ENCODE measurements around the gene SLC2A1. TPM values are rescaled to one million over a fixed set of nuclear protein-coding genes. Genes with fewer than 3 reads are reported as not detected.
A peak's percentile ranks its signal among the peaks of the same experiment; 100 is the strongest.

The SLC2A1 gene
- total RNA-seq, 1 donor from 2014 or later: 32.7 TPM

DNA sequence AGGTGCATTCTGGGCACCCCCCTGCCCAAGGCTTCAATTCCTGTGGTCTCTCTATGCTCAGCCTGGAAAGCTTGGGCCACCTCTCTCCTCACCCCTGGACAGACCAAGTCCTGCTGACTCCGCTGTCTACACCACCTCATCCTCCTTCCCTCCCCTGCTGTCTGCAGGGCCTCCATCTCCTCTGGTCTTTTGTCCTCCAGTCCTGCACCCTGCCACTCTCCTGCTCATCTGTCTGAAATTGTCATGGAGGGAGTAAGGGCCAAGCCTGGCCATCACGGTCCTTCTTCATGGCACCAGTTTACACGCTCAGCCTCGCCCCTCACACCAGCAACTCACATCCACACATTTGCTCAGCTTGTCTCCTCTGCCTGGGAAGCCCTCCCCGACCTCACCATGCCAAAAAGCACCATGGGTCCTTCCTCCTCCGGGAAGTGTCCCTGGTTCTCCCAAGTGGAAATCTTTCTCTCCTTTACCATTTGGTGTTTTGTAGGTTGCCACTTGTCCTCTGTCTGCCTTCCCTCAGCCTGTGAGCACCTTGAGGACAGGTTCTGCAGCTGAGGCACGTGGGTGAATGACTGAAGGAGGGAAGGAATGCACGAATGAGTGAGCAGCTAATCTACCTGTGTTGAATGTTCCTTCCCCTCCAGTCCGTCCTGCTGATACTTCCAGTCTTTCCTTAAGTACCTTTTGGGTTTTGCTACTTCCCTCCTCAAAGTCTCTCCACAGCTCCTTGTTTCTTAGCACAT is 2.1 kb upstream of the SLC2A1 start:
- no peak for DNase-seq (ENCODE audit: low read depth in 2 of 2)

DNA sequence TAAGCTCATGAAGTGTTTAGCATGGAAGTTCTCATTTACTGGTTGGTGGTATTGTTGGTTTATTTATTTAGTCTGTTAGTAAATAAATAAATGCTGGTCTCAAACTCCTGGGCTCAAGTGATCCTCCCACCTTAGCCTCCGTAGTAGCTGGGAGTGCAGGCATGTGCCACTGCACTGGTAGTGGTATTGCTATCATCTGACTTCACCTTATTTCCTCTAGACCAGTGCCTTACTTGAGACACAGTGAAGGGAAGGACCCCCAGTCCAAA is 1.4 kb upstream of the SLC2A1 start:
- DNase-seq (ENCODE audit: low read depth in 2 of 2): no peak

DNA sequence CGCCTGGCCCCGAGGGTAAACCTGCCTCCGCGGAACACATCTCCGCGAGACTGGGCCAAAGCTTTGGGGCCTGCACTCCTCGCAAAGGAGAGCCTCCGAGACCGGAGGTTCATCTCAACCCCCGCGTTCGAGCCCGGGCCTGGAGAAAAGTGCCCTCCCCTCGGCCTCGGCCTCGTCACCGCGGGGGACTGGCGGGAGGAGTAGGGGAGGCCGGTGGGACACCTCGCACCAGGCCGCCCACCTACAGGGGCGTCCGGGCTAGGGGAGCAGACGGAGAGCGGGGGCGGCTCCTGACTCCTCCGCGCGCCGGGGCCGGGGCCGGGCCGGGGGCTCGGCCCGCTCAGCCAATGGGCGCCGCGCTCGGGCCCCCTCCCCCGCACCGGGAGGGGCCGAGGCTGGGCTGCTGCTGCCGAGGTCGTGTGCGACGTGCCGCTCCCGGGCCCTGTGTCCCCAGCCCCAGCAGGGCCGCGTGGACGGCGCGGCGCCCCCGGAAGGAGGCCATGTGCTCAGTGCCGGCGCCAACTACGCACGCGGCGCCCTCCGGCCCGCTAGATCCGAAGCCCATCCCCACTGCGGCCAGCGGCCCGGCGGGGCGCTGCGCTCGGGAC is 684 bp downstream of the SLC2A1 start:
- DNase-seq (ENCODE audit: low read depth in 2 of 2): peak; percentile 60 to 74

DNA sequence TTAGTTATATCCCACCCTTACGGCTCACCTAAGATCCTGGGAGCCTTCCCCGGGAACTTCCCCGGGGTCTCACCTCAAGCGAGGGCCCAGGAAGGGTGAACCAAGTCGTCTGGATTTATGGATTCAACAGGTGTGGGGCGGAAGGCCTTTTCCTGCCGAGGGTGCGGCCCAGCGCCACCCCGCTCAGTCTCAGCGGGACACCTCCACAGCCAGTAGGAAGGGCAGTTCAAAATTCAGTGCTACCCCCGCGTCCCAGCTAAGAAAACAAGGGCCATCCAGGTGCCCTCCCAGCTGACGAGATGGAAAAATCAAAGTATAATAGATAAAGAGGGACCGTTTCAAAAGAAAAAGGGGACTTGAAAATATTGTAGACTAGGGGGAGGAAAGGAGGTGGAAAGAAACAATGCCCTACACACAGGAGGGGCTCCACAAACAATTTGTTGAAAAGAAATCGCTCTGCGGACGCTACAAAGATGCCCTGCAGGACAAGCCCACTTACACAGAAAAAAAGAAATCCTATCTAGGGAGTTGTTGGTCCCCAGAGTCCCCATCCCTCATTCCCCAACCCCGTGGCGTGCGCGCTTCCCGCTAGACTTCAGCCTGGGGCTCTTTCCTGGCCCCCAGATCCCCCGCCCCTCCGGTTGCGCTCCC is 1.3 kb downstream of the SLC2A1 start:
- DNase-seq (ENCODE audit: low read depth in 2 of 2): no peak

DNA sequence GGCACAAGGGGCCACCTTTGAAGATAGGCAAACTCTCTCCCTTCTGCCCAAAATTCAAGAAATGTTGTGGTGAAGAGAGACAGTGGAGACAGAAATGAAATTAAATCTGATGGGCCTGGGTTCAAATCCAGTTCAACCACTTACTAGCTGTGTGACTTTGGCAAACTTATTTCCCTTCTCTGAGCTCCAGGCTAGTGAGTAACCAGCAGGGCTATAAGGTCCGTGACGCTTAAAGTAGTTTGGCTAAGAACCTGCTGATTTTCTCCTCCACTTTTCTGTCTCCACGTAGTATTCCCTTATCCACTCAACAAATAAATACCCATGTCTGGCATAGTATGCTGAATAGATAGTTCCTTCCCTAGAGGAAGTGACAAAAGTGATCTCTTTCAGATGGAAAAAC is 1.9 kb downstream of the SLC2A1 start:
- DNase-seq (ENCODE audit: low read depth in 2 of 2): no peak

DNA sequence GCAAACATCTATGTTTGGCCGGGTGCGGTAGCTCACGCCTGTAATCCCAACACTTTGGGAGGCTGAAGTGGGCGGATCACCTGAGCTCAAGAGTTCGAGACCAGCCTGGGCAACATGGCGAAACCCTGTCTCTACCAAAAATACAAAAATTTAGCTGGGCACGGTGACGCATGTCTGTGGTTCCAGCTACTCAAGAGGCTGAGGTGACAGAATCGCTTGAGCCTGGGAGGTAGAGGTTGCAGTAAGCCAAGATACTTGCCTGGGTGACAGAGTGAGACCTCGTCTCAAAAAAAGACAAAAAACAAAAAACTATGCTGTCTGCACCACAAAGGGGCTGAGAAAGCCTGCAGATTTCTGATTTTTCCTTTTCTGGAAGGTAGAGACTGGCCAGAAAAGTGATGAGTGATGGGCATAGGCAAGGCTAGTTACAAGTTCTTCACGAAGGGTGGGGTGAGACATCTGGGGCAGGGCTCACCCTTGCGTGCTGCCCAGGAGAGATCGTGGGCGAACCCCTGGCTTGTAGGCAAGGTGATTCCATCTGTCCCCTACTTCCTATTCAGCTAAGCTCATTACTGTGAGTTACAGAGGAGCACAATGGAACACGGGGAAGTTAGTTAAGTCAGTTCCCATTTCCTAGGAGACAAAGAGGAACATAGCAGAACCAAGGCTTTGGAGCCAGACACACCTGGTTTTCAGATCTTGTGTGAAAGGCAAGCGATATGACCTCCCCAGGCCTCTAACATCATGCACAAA is 3.2 kb downstream of the SLC2A1 start:
- DNase-seq (ENCODE audit: low read depth in 2 of 2): no peak

DNA sequence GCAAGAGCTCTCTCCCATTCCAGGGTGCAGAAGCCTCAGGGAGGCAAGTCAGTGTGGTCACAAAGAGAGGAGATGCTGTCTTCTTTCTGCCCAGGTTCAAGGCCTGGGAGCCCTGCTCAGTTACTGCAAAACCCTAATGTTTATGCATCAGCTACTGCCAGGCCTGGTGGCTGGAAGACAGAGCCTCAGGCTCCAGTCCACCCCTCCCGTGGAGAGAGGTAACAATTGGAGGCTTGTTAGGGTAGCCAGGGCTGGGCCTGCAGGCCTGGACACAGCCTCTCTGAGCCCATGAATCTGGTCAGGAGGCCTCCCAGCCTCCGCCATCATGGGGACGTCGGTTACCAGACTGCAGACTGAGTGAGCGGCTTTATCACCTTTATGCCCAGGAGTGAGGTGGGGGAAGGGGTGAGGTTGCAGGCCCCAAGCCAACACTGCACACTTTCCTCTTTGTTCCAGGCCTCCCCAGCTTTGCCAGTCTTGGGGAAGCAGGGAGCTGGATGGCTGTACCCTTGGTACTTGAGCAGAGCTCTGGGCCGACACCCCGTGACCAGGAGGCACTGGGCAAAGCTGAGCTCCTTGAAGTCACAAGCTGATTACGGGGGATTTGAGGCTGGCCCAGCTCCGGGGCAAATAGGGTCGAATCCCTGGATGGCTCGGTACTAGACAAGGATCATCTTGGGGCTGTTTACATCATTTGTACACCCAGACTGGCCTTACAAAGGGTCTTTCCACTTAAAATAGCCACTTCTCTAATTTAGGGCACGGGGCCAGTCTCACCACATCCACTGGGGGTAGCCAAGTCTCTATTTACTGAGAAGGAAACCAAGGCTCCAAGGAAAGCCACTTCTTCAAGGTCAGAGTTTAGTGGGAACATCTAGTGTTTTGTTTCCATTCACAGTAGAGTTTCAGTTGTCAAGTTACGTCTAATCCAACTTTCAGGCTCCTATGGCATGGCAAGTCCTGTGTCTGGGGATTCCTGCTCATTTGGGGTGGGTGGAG is 5.2 kb downstream of the SLC2A1 start:
- no peak for DNase-seq (ENCODE audit: low read depth in 2 of 2)

DNA sequence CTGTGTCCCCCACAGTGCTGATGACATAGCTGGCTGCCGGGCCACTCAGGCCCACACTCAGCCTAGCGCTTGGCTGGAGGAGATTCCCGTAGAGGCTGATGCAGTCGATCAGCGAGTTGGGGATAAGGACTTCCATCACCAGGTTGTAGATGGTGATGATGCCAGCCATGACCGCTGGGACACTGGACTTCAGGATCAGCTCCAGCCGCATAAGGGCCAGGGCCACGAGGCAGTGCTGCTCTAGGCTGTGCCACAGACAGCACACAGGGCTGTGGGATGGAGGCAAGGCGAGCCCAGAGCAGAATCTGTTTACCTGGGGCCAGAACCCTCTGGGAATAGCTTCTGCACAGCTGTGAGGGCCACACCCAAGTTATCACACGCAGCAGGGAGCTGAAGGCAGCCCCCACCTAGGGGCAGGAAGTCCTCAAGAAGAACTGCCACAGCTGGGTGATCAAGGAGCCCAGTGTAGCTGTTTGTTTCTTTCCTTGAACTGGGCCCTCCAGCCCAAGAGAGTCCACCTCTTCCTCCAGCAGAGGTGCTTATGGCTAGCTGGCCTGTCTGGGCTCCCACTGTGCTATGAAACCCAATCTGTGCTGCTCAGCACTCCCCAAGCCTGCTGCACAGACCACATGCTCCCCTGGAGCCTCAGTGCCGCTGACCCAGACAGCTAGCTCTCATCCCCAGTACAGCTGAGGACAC is 6.2 kb downstream of the SLC2A1 start:
- no peak for DNase-seq (ENCODE audit: low read depth in 2 of 2)

DNA sequence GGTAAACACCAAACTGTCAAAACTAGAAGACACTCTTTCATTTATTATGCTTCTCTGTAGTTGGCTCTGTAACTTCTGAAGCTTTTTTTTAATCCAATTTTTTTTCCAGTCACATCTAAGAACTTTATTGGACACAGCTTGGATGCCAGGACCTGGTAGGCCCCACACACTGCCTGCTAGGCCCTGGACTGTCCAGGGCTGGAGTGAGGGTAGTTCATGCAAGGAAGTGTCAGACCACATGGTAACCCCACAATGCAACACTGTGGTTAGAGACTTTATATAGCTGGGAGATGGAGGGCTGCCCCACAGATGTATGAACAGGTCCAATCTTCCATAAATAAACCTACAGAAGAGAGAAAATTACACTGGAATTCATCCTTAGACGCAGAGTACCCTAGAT is 7.1 kb downstream of the SLC2A1 start:
- no peak for DNase-seq (ENCODE audit: low read depth in 2 of 2)

DNA sequence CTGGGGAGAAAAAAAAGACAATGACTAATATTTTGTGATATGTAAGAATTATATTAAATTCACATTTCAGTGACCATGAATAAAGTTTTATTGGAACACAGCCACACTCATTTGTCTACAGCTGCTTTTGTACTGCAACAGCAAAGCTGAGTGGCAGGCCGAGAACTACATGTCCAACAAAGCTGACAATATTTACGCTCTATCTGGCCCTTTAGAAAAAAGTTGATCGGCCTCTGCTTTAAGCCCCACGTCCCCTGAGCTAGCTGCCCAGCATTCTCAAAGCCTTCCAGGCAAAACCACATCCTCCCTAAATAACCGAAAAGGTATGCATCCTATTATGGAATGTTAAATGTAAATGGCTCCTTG is 8.6 kb downstream of the SLC2A1 start:
- no peak for DNase-seq (ENCODE audit: low read depth in 2 of 2)

DNA sequence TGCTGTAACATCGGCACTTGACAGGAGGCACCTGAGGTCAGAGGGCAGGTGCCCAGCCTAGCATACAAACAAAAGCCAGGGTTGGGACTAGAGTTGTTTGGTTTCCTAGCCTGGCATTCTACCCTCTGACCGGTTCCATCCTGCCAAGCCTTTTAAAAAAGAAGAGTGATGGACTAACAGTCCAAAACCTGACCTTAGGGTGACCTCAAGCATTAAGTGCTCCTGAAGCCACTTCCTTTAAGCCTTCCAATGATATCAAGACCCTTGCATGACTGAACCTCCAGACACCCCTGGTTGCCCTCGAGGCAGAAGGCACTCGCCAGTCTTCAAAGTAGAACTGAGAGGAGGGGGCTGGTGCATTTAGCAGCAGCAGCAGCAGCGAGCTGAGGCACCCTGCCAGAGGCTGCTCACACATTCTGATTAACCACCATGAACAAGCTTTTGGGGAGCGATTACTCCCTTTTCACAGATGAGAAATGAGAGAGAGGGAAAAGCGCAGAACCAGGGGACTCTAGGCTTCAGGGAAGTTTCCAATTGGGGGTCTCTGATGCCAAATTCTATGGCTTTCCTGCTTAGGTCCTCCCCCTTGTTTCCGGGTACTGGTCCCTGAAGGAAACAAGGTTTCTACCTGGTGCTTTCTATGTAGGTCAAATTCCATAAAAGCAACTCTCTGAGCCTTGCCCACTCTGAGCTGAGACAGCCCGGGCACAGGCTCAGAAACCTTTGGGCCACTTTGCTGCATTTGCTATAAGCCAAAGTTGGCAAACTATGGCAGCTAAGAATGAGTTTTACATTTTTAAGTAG is 9.2 kb downstream of the SLC2A1 start:
- DNase-seq (ENCODE audit: low read depth in 2 of 2): no peak

DNA sequence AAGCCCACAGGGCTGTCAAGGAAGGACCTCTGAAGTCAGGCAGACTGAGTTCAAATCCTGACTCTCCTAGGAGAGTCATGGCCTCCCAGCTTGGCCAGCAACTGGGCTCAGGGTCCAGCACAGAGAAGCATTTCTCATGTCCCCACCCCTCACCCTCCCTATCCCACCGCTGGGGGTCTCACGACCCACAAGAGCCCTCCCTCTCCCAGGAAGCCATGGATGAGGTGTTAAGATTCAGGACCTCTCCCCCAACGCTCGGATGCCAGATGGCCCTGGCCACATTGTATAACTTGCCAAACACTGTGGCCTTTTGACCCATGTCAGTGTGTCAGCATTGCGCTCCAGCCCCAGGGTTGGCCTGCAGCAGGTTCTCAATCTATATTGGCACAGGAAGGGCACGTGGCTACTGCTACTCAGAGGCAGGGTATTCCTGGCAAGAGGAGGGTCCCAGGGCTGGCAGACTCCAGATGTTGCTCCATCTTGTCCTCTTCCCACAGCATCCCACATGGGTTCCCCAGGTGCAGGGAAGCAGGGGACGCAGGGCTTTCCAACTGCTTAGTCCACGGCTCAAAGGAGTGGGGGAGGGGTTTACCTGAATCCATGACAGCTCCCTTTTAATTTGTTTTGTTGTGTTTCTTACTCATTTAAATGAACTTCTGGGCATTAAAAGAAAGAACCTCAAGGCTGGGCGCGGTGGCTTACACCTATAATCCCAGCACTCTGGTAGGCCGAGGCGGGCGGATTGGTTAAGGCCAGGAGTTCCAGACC is 10.5 kb downstream of the SLC2A1 start:
- no peak for DNase-seq (ENCODE audit: low read depth in 2 of 2)

DNA sequence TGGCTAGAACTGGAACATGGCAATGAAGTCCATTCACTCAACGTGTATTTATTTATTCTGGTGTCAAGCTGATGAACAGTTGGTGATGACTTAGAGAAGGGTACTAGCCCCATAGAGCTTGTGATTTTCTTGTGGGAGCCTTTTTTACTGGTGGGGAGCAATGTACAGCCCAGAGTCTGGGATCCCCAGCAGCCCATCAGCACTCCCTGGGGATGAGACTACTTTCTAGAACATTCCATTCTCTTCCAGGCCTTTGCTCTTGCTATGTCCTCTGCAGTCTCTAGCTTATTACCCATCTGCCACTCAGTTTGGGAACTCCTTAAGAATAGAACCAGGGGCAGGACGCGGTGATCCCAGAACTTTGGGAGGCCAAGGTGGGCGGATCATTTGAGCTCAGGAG is 11.6 kb downstream of the SLC2A1 start:
- DNase-seq (ENCODE audit: low read depth in 2 of 2): no peak

DNA sequence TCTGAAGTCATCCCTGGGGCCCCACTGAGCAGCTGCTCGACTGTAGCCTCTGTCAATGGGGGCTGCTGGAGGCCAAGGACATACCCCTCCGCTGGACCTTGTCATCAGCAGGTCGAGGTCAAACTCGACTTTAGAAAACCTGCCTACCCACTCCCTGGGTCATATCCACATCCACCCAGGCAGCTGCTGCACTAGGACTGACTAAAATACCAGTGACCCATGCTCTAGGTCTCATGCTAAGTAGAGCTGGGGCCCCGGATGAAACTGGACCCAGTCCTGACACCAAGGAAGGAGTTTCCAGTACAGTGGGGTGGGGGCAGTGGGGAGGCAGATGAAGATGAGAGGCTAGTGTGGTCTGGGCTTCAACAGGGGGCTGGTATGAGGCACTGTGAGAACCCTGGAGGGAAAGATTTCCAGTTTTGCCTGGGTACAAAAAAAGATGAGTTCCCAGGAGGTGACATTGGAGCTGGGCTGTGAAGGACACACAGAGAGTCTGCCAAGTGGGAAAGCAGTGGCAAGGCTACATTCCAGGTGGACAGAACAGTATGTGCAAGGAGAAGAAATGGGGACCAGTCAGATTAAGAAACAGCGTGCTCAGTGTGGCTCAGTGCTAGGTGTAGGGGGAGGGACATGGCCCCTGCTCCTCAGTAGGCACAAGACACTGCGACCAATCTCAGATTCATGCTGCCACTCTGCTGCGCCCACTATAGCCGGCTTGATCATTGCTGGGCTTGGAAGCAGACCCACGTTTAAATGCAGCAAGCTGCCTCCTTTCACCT is 12.4 kb downstream of the SLC2A1 start:
- DNase-seq (ENCODE audit: low read depth in 2 of 2): no peak

DNA sequence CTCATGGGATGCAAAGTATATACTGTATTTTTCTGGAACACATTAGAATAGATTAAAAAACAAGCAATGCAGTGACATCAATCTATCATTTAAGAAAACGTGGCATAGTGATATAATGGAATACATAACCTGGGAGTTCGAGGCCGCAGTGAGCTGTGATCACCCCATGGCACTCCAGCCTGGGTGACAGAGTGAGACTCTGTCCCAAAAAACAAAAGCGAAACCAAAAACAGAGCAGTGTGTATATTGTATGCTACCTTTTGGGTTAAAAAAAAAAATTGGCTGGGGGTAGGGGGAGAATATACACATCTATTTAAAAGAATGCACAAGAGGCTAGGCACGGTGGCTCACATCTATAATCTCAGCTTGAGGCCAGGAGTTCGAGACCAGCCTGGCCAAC is 13.5 kb downstream of the SLC2A1 start:
- DNase-seq (ENCODE audit: low read depth in 2 of 2): peak in 1 of 2 donors; percentile 28

DNA sequence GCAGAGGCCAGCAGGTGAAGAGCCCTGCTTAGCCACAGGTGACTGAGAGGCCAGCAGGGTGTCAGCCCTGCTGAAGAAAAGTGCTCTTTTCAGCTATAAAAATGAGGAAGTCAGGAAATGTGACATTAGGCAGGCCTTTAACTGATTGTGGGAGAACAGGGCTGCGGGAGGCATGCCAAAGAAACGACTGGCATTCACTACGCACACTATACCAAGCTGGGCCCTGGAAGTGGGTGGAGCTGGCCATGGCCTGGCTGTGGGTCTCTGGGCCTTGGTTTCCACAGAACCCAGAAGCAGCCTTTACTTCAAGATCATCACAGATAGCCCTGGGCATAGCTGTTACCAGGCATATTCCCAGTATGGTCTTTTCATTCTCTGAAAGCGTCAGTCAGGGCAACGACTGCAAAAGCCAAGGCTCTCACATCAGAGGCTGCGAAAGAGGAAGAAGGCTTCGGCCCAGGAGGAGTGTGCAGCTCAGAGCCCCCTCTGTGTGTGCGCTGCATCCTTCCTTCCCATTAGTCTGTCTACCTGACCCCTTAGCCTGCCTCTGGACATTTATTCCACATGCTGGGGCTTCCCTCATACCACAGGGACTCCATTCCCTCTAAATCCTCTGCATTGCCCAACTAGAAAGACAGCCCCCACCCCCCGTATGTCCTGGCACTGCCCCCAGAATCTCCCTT is 14.3 kb downstream of the SLC2A1 start:
- DNase-seq (ENCODE audit: low read depth in 2 of 2): peak in 1 of 2 donors; percentile 35

DNA sequence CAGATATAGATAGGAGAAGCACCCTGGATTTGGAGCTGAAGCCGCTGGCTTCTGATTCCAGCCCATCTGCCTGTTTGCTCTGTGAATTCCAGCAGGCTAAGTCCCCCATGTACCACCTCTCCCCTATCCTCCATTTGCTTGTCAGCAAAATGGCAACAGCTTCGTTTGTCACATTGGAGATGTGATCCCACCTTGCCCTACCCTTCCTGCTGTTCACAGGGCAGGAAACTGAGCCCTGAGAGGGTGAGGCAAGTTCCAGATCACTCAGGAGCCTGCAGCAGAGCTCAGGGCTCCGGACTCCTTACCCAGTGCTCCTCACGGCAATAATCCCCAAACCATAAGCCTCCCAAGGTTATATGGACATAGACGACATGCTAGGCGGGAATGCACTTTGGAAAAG is 14.9 kb downstream of the SLC2A1 start:
- no peak for DNase-seq (ENCODE audit: low read depth in 2 of 2)

DNA sequence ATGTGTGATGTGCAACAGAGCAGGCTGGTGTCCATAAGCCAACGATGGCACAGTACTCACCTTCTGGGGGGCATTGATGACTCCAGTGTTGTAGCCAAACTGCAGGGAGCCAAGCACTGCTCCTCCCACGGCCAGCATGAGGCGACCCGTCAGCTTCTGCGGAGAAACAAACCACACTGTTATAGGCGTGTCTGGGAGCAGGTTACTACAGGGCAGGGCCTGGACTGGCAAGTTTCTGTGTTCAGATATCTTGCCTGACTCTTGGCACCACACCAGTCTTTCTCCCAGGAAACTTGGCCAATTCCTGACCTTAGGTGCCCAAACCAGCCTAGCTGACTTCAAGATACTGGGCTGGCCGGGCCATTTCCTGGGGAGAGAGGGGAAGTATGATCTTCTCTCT is 15.5 kb downstream of the SLC2A1 start:
- no peak for DNase-seq (ENCODE audit: low read depth in 2 of 2)
